GM19438 (cell line): ENCODE results near the gene TLR7.
A peak's percentile ranks its signal among the peaks of the same experiment; 100 is the strongest.

Experiments
- ATAC-seq: cut with Tn5 transposase; IDR thresholded peaks from one replicate; pipeline ENCODE4 v1.9.1; 2021; ENCODE audit warnings: low read depth; ENCODE audit not compliant: unreplicated experiment

TLR7 gene

DNA sequence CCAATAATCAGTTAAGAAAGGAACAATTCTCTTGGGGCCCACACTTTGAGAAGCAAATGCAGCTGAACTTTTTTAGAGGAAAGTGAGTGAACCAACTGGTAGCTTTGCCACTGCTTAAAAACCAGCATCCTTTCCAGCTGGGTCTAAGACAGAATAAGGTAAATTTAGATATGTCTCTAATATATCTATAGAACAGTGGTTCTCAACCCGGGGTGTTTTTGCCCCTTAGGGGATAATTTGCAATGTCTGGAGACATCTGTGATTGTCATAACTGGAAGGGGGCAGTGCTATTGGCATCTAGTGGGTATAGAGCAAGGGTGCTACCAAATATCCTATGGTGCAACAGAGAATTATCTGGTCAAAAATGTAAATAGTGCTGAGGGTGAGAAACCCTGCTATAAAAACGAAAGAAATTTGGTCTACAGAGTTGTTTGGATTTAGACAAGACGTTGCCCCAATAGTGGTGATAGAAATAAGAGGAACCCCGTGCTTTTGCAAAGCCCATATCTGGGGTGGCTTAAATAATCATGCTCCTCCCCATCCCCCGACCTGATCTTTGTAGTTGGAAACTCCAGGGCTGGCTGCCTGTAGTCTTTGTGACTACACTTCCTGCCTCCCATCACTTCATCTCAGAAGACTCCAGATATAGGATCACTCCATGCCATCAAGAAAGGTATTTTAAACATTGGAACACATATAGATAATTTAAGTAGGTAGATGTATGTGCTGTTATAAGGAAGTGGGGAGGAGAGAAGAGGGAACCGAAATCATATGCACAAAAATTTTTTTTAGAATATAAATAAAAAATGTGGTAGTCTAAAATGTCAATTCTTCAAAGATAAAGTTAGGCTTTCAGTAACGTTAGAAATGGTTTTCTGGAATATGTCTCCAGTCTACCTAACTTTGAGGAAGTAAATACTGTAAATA is at the start of gene TLR7:
Gene TLR7 (plus strand): TSS at position 622 of the 927 bp plus-strand sequence. CDS start 507 bp downstream, outside the sequence.
- ATAC-seq, result no peak

GRCh38 chrX:12817528-12817927 is 49.3 kb upstream of the TLR7 start:
- ATAC-seq, result no peak

DNA sequence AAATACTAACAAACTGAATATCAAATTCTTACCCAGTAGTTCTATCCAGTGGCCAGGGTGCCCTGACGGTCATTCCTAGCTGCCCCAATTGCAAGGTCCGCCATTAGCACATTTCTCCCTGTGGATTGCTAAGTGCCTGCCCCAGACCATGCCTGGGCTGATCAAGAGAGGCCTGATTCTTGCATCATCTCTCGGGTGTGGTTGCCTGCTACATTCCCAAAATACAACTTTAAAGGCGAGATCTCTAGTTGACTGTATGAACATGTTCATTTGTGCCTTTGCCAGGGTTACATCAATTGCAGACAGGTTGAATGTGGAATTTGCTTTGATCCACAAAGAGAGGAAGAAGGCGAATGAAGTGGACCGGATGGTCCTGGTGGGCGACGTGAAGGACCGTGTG is 47.6 kb upstream of the TLR7 start:
- ATAC-seq, result no peak

GRCh38 chrX:12820737-12821136 is 46.1 kb upstream of the TLR7 start:
- ATAC-seq, result no peak

GRCh38 chrX:12824944-12825343 is 41.9 kb upstream of the TLR7 start:
- ATAC-seq, result no peak

DNA sequence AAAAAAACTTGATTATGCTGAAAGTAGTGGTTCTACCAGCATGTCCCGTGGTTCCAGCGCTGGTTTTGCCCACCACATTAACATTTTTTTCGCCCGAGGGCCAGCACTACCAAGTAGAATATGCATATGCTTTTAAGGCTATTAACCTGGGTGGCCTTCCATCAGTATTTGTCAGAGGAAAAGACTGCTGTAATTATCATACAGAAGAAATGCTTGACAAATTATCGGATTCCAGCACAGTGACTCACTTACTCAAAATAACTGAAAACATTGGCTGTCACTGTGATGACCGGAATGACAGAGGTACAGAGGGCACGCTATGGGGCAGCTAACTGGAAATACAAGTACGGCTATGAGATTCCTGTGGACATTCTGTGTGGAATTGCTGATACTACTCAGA is 41.1 kb upstream of the TLR7 start:
- ATAC-seq, result no peak

DNA sequence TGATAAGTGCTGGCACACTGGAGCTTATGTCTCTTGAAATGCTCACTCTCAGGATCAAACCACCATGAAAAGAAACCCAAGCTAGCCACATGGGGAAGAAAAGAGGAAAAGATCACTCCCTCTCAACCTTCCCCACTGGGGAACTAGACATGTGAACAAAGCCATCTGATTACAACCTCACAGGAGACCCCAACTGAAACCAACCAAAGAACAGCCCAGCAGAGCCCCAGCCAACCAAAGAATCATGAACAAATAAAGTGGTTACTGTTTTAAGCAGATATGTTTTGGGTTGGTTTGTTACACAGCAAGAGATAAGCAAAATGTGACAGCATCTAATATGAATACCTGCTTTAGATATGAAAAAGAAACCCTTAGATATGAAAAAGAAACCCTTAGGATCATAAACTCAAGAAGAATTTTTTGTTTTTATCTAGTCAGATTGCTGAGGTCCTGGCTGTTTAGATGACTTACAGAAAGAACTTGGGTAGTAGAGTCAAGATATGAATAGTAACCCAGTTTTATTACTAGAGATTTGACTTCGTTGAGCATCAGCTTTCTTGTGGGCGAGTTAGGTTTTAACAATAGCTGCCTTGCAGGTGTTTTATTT is 23.7 kb upstream of the TLR7 start:
- ATAC-seq, result no peak

DNA sequence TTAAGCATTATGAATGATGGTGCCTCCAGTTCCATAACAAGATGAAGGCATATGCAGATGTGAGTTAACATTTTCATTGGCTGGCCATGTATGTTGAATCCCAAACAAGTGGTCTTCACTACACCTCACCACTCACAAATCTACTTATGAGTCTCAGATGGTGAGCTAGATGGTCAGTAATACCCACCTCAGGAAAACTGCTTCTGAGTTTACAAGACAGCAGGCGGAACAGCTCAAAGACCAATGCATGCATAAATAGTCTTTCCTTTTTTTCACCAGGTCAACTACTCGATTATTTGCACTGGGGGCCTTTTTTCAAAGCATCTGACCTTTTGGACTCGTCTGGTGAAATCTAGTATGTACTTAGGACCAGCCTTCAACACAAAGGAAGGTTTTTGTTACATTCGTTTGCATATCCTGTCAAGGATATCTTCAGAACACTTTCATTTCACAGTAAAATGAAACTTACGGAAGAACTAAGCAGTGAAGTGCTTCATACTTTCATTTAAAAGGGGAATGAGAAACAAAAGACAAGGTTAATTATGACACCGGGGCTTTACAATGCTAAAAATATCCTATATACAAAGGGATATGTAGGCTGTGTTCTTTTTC is 23.1 kb upstream of the TLR7 start:
- ATAC-seq, result peak; percentile 93

DNA sequence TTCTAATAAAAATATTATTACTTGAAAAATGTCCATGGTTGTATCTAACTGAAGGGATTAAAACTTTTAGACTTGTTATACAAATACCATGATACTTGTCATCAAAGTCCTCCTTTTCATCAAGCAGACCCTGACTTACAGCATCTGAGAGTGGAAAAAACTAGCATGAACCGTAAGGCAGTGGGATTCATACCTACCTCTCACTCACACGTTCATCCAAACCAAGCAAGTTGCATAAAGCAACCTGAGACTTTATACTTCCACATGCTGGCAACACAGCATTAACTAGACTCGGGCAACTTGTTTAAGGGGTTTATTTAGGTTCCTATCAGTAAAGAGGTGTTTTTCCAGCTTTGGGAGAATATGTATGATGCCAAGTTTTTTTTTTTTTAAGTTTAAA is 22.6 kb upstream of the TLR7 start:
- peak; percentile 11 for ATAC-seq

DNA sequence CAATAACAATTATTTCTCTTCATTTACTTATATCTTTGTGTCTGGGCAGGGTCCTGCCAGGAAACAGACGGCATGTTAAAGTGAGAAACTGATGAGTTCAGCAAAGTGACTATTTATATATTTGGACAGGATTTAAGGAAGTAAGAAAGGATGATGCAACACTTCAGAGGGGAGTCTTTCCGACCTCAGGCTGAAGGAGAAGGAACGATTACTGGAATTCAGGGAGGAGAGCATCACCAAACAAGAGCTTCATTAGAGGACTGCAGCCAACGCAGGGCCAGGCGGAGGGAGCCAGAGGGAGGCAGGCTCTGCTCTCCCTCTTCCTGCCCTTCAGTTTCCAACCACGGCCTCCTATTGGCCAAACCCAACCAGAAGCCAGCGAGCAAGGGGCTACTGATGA is 1.5 kb upstream of the TLR7 start:
- no peak for ATAC-seq

DNA sequence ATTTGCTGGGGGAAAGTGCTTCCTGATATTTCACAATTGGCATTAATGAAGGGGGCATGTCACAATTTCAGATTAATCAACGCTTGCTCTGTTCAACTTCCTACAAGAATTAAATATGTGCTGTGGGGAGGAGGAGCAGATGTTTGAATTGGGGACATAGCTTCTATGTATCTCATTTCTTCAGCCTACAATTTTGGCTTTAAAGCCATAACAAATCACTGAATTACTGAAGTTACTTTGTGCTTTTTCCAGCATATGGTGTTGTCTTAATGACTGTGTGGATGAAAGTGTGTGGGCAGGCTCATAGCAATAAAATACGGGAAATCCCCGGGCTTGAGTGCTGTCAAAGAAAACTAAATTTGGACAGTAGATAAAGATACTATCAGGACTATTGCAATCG is 813 bp downstream of the TLR7 start:
- no peak for ATAC-seq

GRCh38 chrX:12868747-12869146 is 1.9 kb downstream of the TLR7 start:
- no peak for ATAC-seq

DNA sequence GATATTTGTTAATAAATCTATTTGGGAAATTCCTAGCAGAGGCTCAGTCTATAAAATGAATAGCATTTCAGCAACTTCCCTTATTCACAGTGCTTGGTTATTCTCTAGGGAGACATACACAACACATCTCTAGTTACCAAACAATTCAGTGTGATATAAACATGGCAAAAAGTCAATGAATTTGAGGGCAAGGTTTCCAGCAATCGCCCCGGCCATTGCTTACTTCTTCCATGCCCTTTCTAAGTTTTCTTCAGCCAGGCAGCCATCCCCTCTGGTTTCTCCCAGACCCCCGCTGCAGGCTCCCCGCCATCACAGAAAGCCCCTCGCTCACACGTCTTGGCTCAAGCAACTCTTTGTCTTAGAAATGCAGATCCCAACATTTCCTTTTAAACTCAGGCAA is 4.4 kb downstream of the TLR7 start:
- no peak for ATAC-seq

- no peak for ATAC-seq
Observed at GRCh38 chrX:12872741-12873140, 5.9 kb downstream of the TLR7 start.

GRCh38 chrX:12874581-12874980 is 7.7 kb downstream of the TLR7 start:
- no peak for ATAC-seq

DNA sequence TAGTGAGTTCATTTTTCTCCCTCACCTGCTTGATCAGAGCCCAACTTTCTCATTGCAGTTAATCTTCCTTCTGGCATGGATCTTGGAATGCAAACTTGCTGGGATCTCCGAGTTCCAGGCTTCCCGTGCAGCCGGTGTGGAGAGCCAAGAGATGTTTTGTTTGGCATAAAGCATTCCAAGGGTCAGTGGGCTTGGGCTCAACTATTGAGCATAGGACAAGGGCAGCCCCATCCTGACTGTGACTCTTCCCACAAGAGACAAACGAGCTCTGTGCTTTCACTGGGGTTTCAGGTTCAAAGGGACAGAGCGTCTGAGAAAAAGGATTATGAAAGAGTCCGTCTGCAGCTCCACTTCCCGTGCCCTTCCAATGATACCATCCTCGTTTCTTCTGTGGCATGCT is 10.5 kb downstream of the TLR7 start:
- no peak for ATAC-seq

- no peak for ATAC-seq
Observed at GRCh38 chrX:12878536-12878935, 11.7 kb downstream of the TLR7 start.

GRCh38 chrX:12881914-12882313 is 15.0 kb downstream of the TLR7 start:
- no peak for ATAC-seq

DNA sequence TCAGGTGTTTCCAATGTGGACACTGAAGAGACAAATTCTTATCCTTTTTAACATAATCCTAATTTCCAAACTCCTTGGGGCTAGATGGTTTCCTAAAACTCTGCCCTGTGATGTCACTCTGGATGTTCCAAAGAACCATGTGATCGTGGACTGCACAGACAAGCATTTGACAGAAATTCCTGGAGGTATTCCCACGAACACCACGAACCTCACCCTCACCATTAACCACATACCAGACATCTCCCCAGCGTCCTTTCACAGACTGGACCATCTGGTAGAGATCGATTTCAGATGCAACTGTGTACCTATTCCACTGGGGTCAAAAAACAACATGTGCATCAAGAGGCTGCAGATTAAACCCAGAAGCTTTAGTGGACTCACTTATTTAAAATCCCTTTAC is 18.6 kb downstream of the TLR7 start:
- no peak for ATAC-seq

- no peak for ATAC-seq
Observed at GRCh38 chrX:12886545-12886944, 19.7 kb downstream of the TLR7 start.

- ATAC-seq, result no peak
Observed at GRCh38 chrX:12887141-12887540, 20.3 kb downstream of the TLR7 start.

GRCh38 chrX:12887767-12888166 is 20.9 kb downstream of the TLR7 start:
- ATAC-seq, result no peak
